ENCODE measurements around the gene RHEB.

- TF ChIP-seq GATA3 (IDR thresholded peaks at IDR 0.05; ENCODE audit: low read depth, low read length) (no peak), GATA2 (IDR thresholded peaks at IDR 0.05; ENCODE audit: low read depth, low read length) (no peak)
Measured at GRCh38 chr7:151488096-151488495, 31.6 kb downstream of the RHEB start.
